Activated CD4-positive, alpha-beta T cell treated with anti-CD3 and anti-CD28 coated beads, Interleukin-2, amount 10 ng/mL, durations not matched to agents 7 days and 5 days (primary cell): ENCODE results near the gene C8B. TPM values are rescaled to one million over a fixed set of nuclear protein-coding genes. Genes with fewer than 3 reads are reported as not detected.

Experiments
- CTCF ChIA-PET: fragments of 350-600 bp; sonication (Branson Sonifier 250); formaldehyde crosslinking; loops from one replicate; lab custom pipeline; 2021; ENCODE audit warnings: antibody characterized with exemption; lab: Charles Lee
- POLR2A ChIA-PET: fragments of 350-600 bp; sonication (Branson Sonifier 250); formaldehyde crosslinking; loops from one replicate; lab custom pipeline; 2021; ENCODE audit warnings: antibody characterized with exemption; lab: Charles Lee
- DNase-seq: peaks from one replicate; pipeline ENCODE4 v3.0.0-alpha.2; 2020
- H3K27ac Mint-ChIP-seq: one replicate; pipeline ENCODE4 v1.8.0; 2021; ENCODE audit warnings: mild to moderate bottlenecking, moderate library complexity, mixed read lengths
- H3K27me3 Mint-ChIP-seq: one replicate; pipeline ENCODE4 v1.8.0; 2021; ENCODE audit warnings: mixed read lengths
- H3K36me3 Mint-ChIP-seq: one replicate; pipeline ENCODE4 v1.8.0; 2021; ENCODE audit warnings: low read depth, mixed read lengths
- H3K4me1 Mint-ChIP-seq: one replicate; pipeline ENCODE4 v1.8.0; 2021; ENCODE audit warnings: mixed read lengths
- H3K4me3 Mint-ChIP-seq: one replicate; pipeline ENCODE4 v1.8.0; 2021; ENCODE audit warnings: mild to moderate bottlenecking, moderate library complexity, mixed read lengths
- H3K9me3 Mint-ChIP-seq: one replicate; pipeline ENCODE4 v1.8.0; 2021; ENCODE audit warnings: mixed read lengths
- total RNA-seq, 2 experiments: library from RNA; stranded (reverse); gene quantifications; one replicate each; pipeline ENCODE4 v1.2.3, GENCODE V29; 2021

The C8B gene
- total RNA-seq, 2 experiments from 2014 or later: not detected

DNA sequence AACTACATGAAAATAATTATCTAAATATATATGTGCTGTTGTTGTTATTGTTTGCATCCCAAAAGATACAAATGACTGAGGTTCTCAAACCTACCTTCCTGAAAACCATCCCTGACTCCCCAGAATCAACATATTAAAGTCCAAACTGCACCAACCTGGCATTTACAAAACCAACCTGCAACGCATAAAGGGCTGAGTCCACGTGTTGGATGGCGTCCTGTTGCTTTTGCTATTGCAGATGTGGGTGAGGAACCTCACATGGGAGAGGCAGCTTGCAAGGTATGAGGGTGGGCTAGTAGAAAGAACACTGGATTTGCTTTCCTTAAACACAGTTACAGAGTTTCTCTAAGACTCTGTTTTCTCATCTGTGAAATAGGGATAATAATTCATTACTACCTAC is 1.5 kb upstream of the C8B start:
- H3K36me3 Mint-ChIP-seq: no peaks in the 10 kb centered on the region
- ChIA-PET CTCF (no interaction called here), POLR2A (no interaction called here)
- H3K4me3 Mint-ChIP-seq: no peak overlapping the region
- H3K9me3 Mint-ChIP-seq: peaks cover 2% of the 10 kb centered on the region
- no peaks in the 10 kb centered on the region for H3K27me3 Mint-ChIP-seq
- H3K4me1 Mint-ChIP-seq: no peaks in the 10 kb centered on the region
- no peak for DNase-seq
- H3K27ac Mint-ChIP-seq: no peak overlapping the region

DNA sequence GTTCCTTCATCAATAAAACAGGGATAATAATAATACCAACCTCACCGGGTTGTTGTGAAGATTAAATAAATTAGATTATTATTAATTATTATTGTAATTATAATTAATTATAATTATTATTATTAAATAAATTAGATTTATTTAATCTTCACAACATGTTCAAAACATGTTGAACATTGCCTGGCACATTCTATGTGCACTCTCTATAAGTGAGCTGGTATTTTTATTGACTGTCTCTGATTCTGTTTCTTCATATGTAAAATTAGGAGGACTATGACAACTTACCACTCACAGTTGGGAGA is 834 bp upstream of the C8B start:
- peaks cover 2% of the 10 kb centered on the region for H3K9me3 Mint-ChIP-seq
- ChIA-PET CTCF (no interaction called here), POLR2A (no interaction called here)
- no peak overlapping the region for H3K27ac Mint-ChIP-seq
- H3K4me3 Mint-ChIP-seq: no peak overlapping the region
- no peaks in the 10 kb centered on the region for H3K4me1 Mint-ChIP-seq
- H3K27me3 Mint-ChIP-seq: no peaks in the 10 kb centered on the region
- no peak for DNase-seq
- H3K36me3 Mint-ChIP-seq: no peaks in the 10 kb centered on the region

DNA sequence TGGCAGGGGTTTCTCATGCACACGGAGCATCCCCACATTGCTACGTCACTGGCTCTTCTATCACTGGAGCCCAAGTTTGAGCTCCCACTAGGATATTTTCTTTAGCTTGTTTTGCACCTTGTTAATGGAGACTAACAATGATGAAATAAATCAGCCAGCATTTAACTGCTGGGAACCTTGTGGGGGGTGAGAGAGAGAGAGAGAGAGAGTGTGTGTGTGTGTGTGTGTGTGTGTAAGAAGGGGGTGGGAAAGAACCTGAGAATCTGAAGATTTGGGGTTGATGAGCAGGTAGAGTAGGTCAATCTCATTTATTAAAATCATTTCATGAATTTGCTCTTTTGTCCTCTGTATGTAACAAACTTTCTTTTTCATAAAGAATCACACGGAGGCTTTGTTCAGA is 624 bp downstream of the C8B start:
- no peak overlapping the region for H3K27ac Mint-ChIP-seq
- CTCF ChIA-PET: no interaction called here
- no peaks in the 10 kb centered on the region for H3K4me1 Mint-ChIP-seq

DNA sequence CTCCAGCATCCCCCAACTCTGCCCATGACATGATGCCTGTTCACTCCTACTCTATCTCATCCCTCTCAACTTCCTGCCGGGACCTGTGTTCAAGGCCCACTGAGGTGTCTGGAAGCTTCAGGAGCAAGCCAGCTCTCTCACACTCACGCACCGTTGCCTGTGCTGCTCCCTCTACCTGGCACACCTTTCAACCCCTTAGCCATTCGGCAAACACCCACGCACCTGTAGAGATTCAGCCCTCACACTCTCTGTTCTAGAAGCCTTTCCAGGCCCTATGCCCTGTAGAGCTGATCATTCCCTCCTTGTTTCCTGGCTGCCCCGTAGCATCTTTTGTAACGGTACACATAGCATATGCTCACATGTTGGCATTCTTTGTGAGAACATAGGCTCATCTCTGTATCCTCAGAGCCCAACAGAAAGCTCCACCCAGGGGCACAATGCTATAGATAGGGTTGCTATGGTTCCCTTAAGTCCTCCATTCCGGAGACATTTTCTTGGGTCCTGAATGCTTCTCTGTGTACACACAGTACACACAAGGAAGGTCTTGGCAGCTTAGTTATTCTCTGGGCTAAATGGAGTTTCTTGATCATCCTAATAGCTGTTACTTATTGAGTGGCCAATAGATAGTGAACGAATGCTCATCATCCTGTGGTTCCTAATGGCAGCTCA is 1.3 kb downstream of the C8B start:
- Mint-ChIP-seq H3K4me1 (no peaks in the 10 kb centered on the region), H3K4me3 (no peak overlapping the region), H3K36me3 (no peaks in the 10 kb centered on the region), H3K27ac (no peak overlapping the region), H3K9me3 (peaks cover 2% of the 10 kb centered on the region), H3K27me3 (no peaks in the 10 kb centered on the region)
- DNase-seq: no peak
- CTCF ChIA-PET: no interaction called here
- POLR2A ChIA-PET: no interaction called here

More for the DNA sequence above, 624 bp downstream of the C8B start:
- peaks cover 2% of the 10 kb centered on the region for H3K9me3 Mint-ChIP-seq
- H3K4me3 Mint-ChIP-seq: no peak overlapping the region
- DNase-seq: no peak
- no peaks in the 10 kb centered on the region for H3K36me3 Mint-ChIP-seq
- H3K27me3 Mint-ChIP-seq: no peaks in the 10 kb centered on the region
- POLR2A ChIA-PET: no interaction called here

DNA sequence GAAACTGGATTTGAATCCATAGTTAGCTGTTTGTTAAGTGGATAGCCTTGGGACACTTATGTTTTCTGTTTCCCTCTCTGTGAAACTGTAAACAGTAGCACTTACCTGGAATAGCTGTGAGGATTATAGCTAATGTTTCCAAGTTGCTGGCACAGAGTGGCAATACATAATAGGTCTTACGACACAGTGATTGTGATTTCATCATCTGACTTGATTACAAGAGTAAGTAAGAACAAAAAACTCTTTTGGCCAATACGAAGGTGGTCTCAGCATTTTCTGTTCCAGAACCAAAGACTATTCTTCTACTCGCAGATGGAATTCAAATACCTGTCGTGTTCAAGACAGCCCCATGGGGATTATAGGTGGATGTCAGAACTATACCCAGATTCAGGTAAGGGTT is 2.1 kb downstream of the C8B start:
- Mint-ChIP-seq H3K27me3 (no peaks in the 10 kb centered on the region), H3K4me3 (no peak overlapping the region), H3K4me1 (no peaks in the 10 kb centered on the region), H3K36me3 (no peaks in the 10 kb centered on the region), H3K9me3 (peaks cover 1% of the 10 kb centered on the region), H3K27ac (no peak overlapping the region)
- DNase-seq: no peak
- ChIA-PET POLR2A (no interaction called here), CTCF (no interaction called here)

DNA sequence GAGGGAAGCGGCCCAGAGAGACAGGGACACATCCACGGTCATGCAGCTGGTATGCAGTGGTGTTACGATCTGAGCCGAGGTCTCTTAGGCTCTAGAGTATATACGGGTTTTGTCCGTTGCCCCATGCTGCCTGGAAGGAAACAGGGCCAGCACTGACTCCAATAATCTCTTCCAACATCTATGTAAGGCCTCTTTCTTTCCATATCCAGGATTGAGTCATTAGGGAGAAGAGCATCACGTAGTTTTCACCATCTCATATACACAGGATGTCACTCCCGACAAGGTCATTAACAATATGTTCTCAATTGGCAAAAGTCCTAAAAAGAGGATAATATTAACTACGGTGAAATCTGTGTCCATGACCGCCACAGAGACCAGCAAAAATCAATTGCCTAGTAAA is 4.4 kb downstream of the C8B start:
- Mint-ChIP-seq H3K4me3 (no peak overlapping the region), H3K27me3 (peaks cover 2% of the 10 kb centered on the region), H3K9me3 (no peaks in the 10 kb centered on the region), H3K27ac (no peak overlapping the region), H3K4me1 (no peaks in the 10 kb centered on the region), H3K36me3 (no peaks in the 10 kb centered on the region)
- ChIA-PET CTCF (no interaction called here), POLR2A (no interaction called here)
- no peak for DNase-seq

DNA sequence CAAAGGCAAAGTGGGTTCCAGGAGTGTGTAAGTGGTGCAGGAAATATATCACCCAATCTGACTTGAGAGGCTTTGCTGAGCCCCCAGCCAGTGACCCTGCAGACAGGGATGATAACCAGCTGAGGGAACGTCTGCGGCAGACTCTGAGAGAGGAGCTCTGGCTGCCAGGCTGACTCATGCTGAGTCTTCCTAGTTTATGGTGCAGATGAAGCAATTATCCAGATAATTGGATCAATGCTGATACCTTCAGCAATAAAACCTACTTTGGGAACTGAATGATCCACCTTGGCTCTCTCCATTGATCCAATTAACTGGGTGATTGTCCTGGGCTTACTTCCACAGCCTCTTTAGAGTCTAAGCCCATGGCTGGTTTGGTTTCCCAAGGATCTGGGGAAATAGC is 7.3 kb downstream of the C8B start:
- CTCF ChIA-PET: no interaction called here
- H3K9me3 Mint-ChIP-seq: no peaks in the 10 kb centered on the region

DNA sequence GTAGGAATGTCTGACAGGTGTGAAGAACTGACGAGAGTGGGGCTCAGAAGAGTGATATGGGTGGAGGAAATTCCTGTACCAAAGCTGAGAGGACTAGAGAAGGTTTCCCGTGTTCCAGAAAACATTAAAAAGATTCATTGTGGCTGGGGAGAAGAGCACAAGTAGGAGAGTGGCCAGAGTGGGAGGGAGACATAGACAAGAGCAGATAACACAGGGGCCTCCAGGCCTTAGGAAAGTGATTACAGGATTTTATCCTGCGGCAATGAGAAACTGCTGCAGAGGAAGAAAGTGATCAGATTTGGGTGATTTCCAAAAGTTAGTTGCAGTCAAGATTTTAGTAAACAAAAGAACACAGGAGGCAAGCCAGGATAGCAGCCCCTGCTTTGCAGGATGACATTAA is 7.9 kb downstream of the C8B start:
- ChIA-PET POLR2A (no interaction called here), CTCF (no interaction called here)
- H3K27ac Mint-ChIP-seq: no peak overlapping the region
- peaks cover 2% of the 10 kb centered on the region for H3K27me3 Mint-ChIP-seq
- no peak overlapping the region for H3K4me3 Mint-ChIP-seq
- no peak for DNase-seq
- no peaks in the 10 kb centered on the region for H3K4me1 Mint-ChIP-seq
- no peaks in the 10 kb centered on the region for H3K9me3 Mint-ChIP-seq
- no peaks in the 10 kb centered on the region for H3K36me3 Mint-ChIP-seq

More for the DNA sequence above, 7.3 kb downstream of the C8B start:
- Mint-ChIP-seq H3K4me3 (no peak overlapping the region), H3K4me1 (no peaks in the 10 kb centered on the region), H3K27me3 (peaks cover 2% of the 10 kb centered on the region), H3K27ac (no peak overlapping the region), H3K36me3 (no peaks in the 10 kb centered on the region)
- POLR2A ChIA-PET: no interaction called here
- no peak for DNase-seq

DNA sequence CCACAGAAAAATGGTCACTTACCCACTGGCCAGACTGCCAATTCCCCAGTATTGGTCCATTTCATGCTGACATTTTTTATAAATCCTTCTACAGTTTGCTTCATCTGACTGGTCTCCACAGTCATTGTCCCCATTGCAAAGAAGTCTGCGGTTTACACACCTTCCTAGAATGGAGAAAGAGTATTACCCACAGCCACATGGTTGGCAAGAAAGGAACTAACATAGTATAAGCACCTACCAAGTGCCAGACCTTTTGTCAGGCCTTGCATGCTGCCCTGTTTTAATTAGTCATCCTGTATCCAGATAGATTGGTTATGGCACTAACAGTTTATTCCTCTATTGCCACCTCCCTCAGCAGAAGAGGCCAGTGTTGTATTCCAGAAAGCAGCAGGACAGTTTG is 11.2 kb downstream of the C8B start:
- Mint-ChIP-seq H3K4me3 (no peak overlapping the region), H3K27ac (no peak overlapping the region), H3K9me3 (no peaks in the 10 kb centered on the region), H3K4me1 (no peaks in the 10 kb centered on the region), H3K36me3 (no peaks in the 10 kb centered on the region), H3K27me3 (peaks cover 2% of the 10 kb centered on the region)
- POLR2A ChIA-PET: no interaction called here
- no peak for DNase-seq
- CTCF ChIA-PET: no interaction called here

DNA sequence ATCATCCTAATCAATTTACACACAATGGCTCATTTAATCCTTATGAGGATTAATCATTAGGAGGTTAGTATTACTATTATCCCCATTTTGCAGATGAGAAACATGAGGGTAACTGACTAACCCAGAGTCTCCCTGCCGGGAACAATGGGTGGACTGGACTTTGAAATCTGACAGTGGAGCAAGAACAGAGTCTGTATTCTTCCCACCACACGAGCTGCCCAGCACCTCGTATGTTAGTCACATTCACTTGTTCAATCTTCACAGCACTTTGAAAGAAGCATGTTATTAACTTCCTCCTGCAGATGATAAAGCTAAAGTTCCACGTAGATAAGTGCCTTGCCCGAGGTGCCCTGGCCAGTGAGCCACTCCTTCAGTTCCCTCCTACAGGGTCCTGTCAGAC is 12.4 kb downstream of the C8B start:
- Mint-ChIP-seq H3K9me3 (no peaks in the 10 kb centered on the region), H3K36me3 (no peaks in the 10 kb centered on the region), H3K27ac (no peak overlapping the region), H3K4me1 (no peaks in the 10 kb centered on the region), H3K4me3 (no peak overlapping the region), H3K27me3 (peaks cover 2% of the 10 kb centered on the region)
- ChIA-PET CTCF (no interaction called here), POLR2A (no interaction called here)
- no peak for DNase-seq

DNA sequence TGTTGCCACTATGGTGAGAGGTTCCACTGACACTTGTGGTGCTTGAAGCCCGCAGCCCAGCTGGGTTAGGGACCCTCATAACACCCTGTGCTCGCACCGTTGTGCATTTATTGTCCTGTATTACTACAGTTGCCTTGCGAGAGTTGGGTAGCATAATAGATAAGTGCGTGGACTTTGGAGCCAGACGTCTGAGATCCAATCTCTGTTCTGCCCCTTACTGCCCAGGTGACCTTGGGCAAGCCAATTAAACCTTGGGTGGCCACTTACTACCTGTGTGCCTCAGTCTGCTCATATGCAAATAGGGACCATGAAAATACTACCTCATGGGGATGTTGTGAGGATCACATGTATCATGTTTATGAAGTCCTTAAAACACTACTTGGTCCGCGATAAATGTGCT is 13.3 kb downstream of the C8B start:
- H3K27me3 Mint-ChIP-seq: peaks cover under 1% of the 10 kb centered on the region
- H3K27ac Mint-ChIP-seq: no peak overlapping the region
- ChIA-PET POLR2A (no interaction called here), CTCF (no interaction called here)
- H3K4me3 Mint-ChIP-seq: no peak overlapping the region
- H3K9me3 Mint-ChIP-seq: no peaks in the 10 kb centered on the region
- no peaks in the 10 kb centered on the region for H3K4me1 Mint-ChIP-seq
- no peaks in the 10 kb centered on the region for H3K36me3 Mint-ChIP-seq
- no peak for DNase-seq

DNA sequence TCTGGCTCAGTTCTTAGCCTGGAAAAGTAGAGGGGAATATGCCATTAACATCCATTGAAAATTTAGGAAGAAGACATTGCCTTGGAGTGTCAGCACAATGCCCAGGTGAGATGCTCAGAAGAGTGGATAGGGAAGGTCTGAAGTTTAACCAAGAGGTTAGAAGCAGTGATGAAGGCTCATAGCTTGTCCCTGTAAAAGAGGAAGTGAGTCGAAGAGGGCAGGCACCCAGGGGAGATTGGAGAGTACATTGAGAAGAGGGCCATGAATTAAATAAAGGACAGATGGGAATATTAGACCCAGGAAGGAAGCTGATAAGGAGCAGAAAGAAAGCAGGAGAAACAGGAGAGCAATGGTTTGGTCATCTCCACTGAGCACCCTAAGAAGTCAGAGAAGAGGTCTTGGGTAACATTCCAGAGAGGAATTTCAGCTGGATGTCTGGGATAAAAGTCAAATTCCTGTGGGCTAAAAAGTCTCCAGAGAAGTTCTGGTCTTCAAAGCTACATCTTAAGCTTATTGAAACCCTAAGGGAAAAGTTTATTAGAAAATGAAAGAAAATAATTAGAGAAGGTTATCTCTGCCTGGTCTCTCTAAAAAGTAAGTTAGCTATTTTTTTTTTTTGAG is 17.3 kb downstream of the C8B start:
- H3K27ac Mint-ChIP-seq: no peak overlapping the region
- H3K36me3 Mint-ChIP-seq: no peaks in the 10 kb centered on the region
- POLR2A ChIA-PET: no interaction called here
- CTCF ChIA-PET: interaction anchor here (0.6 kb wide), 1 partner anchor 186 kb away, joined by 3 read pairs; no protein-coding TSS in a partner anchor
- H3K27me3 Mint-ChIP-seq: no peaks in the 10 kb centered on the region
- no peak overlapping the region for H3K4me3 Mint-ChIP-seq
- H3K4me1 Mint-ChIP-seq: no peaks in the 10 kb centered on the region
- no peak for DNase-seq
- H3K9me3 Mint-ChIP-seq: no peaks in the 10 kb centered on the region

DNA sequence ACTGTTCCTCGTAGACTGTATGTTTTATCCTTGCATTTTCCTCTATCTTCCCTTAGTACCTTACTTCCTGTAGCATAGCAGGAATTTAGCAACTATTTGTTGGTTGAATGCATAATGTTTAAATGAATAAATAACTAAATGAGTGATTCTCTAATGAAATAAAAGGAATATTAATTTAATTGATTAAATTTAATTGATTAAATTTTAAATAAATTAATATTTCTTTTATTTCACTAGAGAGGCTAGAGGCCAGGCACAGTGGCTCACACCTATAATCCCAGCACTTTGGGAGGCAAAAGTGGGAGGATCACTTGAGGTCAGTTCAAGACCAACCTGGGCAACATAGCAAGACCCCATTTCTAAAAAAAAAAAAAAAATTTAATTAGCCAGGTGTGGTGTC is 25.8 kb downstream of the C8B start:
- no peak for DNase-seq
- H3K4me3 Mint-ChIP-seq: no peak overlapping the region
- H3K36me3 Mint-ChIP-seq: no peaks in the 10 kb centered on the region
- POLR2A ChIA-PET: no interaction called here
- no peaks in the 10 kb centered on the region for H3K27me3 Mint-ChIP-seq
- no peaks in the 10 kb centered on the region for H3K9me3 Mint-ChIP-seq
- no peaks in the 10 kb centered on the region for H3K4me1 Mint-ChIP-seq
- CTCF ChIA-PET: no interaction called here
- H3K27ac Mint-ChIP-seq: no peak overlapping the region

DNA sequence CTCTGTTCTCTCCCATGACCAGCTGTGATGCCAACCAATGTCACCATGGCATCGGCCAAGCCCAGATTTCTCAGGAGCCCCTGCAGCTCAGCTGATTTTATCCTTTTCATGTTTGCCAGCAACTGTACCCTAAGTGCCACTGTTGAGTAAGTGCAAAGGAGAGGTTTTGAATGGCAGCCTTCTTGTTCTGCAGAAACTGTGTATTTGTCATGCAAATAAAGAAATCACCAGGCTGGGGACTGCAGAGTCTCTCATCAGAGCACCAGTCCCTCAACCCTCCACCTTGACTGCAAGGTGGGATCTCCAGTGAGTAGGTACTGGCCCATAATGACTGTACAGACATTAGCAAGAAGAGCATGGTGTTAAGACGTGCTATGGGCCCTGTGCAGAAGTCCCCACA is 26.6 kb downstream of the C8B start:
- ChIA-PET POLR2A (no interaction called here), CTCF (interaction anchor here (0.5 kb wide), 1 partner anchor 13 kb away, joined by 3 read pairs; no protein-coding TSS in a partner anchor)
- Mint-ChIP-seq H3K4me1 (no peaks in the 10 kb centered on the region), H3K36me3 (no peaks in the 10 kb centered on the region), H3K4me3 (no peak overlapping the region), H3K27ac (no peak overlapping the region), H3K9me3 (no peaks in the 10 kb centered on the region), H3K27me3 (no peaks in the 10 kb centered on the region)
- DNase-seq: no peak
